ENCODE data around the gene ZNF670.
"Not testable (repeated sequence)": the region's sequence is repeated elsewhere in the genome, so short reads cannot be mapped to it uniquely, and the experiment has no call there.

The ZNF670 gene

DNA sequence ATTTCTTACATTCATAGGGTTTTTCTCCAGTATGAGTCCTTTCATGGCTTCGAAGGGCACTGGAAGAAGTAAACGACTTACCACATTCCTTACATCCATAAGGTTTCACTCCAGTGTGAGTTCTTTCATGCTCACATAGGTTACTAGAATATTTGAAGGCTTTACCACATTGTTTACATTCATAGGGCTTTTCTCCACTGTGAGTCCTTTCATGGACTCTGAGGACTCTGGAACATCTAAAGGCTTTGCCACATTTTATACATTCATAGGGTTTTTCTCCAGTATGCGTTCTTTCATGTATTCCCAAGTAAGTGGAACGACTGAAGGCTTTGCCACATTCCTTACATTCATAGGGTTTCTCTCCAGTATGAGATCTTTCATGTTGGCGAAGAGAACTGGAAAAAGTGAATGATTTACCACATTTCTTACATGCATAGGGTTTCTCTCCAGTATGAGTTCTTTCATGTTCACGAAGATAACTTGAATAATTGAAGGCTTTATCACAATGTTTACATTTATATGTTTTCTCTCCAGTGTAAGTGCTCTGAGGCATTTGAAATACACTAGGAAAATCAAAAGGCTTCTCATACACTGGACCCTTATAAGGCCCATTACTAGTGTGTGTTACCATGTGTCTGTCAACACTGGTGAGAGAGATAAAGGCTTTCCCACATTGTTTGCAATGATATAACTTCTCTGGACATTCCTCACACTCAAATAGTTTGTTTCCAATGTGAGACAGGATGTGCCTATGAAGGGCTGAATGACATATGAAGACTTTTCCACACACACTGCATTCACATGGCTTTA, 40.9 kb downstream of the ZNF670 start:
- Histone ChIP-seq H3K4me3 (ENCODE audit: low read depth, low read length) (no peak overlapping the region), H3K27me3 (no peaks in the 10 kb centered on the region), H3K9me3 (peaks cover 3% of the 10 kb centered on the region; the same call in 1 of the 2 replicates), H3K4me1 (no peaks in the 10 kb centered on the region), H3K36me3 (peaks cover 30% of the 10 kb centered on the region)
- TF ChIP-seq, protein P1, sequence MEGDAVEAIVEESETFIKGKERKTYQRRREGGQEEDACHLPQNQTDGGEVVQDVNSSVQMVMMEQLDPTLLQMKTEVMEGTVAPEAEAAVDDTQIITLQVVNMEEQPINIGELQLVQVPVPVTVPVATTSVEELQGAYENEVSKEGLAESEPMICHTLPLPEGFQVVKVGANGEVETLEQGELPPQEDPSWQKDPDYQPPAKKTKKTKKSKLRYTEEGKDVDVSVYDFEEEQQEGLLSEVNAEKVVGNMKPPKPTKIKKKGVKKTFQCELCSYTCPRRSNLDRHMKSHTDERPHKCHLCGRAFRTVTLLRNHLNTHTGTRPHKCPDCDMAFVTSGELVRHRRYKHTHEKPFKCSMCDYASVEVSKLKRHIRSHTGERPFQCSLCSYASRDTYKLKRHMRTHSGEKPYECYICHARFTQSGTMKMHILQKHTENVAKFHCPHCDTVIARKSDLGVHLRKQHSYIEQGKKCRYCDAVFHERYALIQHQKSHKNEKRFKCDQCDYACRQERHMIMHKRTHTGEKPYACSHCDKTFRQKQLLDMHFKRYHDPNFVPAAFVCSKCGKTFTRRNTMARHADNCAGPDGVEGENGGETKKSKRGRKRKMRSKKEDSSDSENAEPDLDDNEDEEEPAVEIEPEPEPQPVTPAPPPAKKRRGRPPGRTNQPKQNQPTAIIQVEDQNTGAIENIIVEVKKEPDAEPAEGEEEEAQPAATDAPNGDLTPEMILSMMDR (IDR thresholded peaks at IDR 0.05; ENCODE audit: low read depth, low read length), result no peak
- no peak for DNase-seq

DNA sequence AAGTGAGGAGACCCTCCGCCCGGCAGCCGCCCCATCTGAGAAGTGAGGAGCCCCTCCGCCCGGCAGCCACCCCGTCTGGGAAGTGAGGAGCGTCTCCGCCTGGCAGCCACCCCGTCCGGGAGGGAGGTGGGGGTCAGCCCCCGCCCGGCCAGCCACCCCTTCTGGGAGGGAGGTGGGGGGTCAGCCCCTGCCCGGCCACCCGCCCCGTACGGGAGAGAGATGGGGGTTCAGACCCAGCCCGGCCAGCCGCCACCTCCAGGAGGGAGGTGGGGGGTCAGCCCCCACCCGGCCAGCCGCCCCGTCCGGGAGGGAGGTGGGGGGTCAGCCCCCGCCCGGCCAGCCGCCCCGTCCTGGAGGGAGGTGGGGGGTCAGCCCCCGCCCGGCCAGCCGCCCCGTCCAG, 46.3 kb downstream of the ZNF670 start:
- peaks cover 13% of the 10 kb centered on the region for H3K36me3 ChIP-seq
- H3K4me3 ChIP-seq (ENCODE audit: low read depth, low read length); H3K4me1 ChIP-seq; H3K27me3 ChIP-seq; DNase-seq; H3K9me3 ChIP-seq: not testable (repeated sequence)

All from BE2C (cell line).